Measurements from ENCODE around the gene PKN2.

DNA sequence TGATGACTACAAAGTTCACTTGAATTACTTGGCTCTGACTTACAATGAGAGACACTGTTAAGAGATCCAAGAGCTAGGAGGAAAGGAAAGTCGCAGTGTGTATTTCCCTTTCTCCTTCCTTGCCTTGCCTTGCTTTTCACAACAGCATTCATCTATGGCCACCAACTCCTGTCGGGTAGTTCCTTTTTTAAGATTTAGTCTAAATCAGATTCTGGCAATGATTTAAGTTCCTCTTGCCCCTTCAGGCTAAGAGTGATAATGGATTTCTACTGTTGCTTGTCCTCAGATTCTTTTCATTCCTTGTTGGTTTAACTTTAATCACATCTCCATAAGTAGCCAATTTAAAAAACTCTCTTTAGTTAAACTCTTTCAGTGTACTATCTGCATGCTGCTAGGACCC, 115.4 kb downstream of the PKN2 start:
- TF ChIP-seq POLR2AphosphoS5 (IDR thresholded peaks at IDR 0.05) (no peak), POLR2A (IDR thresholded peaks at IDR 0.05) (no peak)

Measured in transverse colon (tissue), 3 donors.